Ovary (tissue), 9 donors: ENCODE measurements around the gene HABP4. TPM values are rescaled to one million over a fixed set of nuclear protein-coding genes. Genes with fewer than 3 reads are reported as not detected.

Source experiments
- DNase-seq, 5 donors: peaks; one replicate each; pipeline ENCODE4 v3.0.0-alpha.2; 2019 to 2020
- H3K27ac ChIP-seq, 2 donors: fragments of 200-600 bp; one replicate each; pipeline versions ENCODE4 v1.5.1 to v1.8.0; 2019 to 2022
- H3K27me3 ChIP-seq: fragments of 200-600 bp; one replicate; pipeline ENCODE4 v1.8.0; 2022
- H3K36me3 ChIP-seq: fragments of 200-600 bp; sonication (generic); one replicate; pipeline ENCODE4 v1.5.1; 2019
- H3K4me1 ChIP-seq: one replicate; pipeline ENCODE4 v1.8.1; 2013; ENCODE audit warnings: mild to moderate bottlenecking, moderate library complexity; ENCODE audit not compliant: insufficient read depth
- H3K4me3 ChIP-seq: fragments of 200-600 bp; sonication (generic); one replicate; pipeline ENCODE4 v1.5.1; 2017
- H3K9me3 ChIP-seq, 2 donors: fragments of 200-600 bp in 1 of 2; sonication (generic) in 1 of 2; one replicate each; pipeline versions ENCODE4 v1.5.1 to v1.8.1; 2013 to 2019; ENCODE audit warnings: mild to moderate bottlenecking in 1 of 2, moderate library complexity in 1 of 2
- CTCF ChIP-seq, 3 donors: fragments of 450-650 bp in 2 of 3; fragments of 200-600 bp in 1 of 3; IDR thresholded peaks; one replicate each; pipeline versions ENCODE4 v1.5.1 to v1.8.0; 2016 to 2022; ENCODE audit warnings: antibody characterized with exemption in 3 of 3, mild to moderate bottlenecking in 1 of 3
- EP300 ChIP-seq: sonication (generic); formaldehyde crosslinking; IDR thresholded peaks from one replicate; pipeline ENCODE4 v1.6.1; 2017; ENCODE audit warnings: antibody characterized with exemption
- POLR2A ChIP-seq: fragments of 450-650 bp; IDR thresholded peaks from one replicate; pipeline ENCODE4 v1.6.1; 2017; ENCODE audit warnings: antibody characterized with exemption, mild to moderate bottlenecking, moderate library complexity
- WGBS, 3 donors: extraction: QIAGEN DNeasy Blood & Tissue Kit in 1 of 3; methylation state at CpG; one replicate each; pipeline versions ENCODE4 v1.1.5 to v1.1.7; 2013 to 2017; 5-methylcytosine and 5-hydroxymethylcytosine counted together
- intact Hi-C, 4 donors: fragments of 100-400 bp; cut with DNase I; formaldehyde crosslinking; loops; one replicate each; pipeline versions ENCODE4 v1.11.0 to v1.15.1; 2022 to 2023
- polyA plus RNA-seq, 2 donors: library from polyadenylated mRNA; stranded (reverse); fragments of 200-250 nt in 1 of 2; fragments of 350-450 nt in 1 of 2; fragmentation: Illumina TruSeq in 1 of 2; extraction: RNeasy Lipid Tissue Mini Kit (QIAGEN cat#74804) in 1 of 2; gene quantifications; one replicate each; pipeline ENCODE4 v1.2.3, GENCODE V29; 2013 to 2014
- total RNA-seq, 7 donors: library from RNA; depleted of rRNA in 2 of 7; stranded (reverse); fragments of >200 nt in 2 of 7; fragmentation: NEBNext Ultra II Directional in 3 of 7; extraction: Animal tissue kit (Norgen Biotek cat#: 25700) in 3 of 7; gene quantifications; one replicate each; pipeline versions ENCODE4 v1.1.0 to v1.2.4, GENCODE V29; 2016 to 2023
- donor health status: DM: no; HTN: no; CAD: no; lungs with moderate emphysema.
- donor health status: DM: no; HTN: no; CAD: no.
- donor health status: Bipolar disorder and iron deficiency.
- donor health status: DM: yes; HTN: yes; CAD: no.
- donor health status: DM: no; HTN: no; CAD: no.
- donor health status: DM: yes; HTN: yes; CAD: no.

Gene HABP4
- total and polyA plus RNA-seq, 9 donors: 10.3 to 23.4 (median 19.2) TPM

- Histone ChIP-seq H3K4me3 (no peak overlapping the region), H3K36me3 (no peaks in the 10 kb centered on the region), H3K27me3 (no peaks in the 10 kb centered on the region), H3K4me1 (peaks cover 4% of the 10 kb centered on the region), H3K9me3 (no peaks in the 10 kb centered on the region), H3K27ac (no peak overlapping the region)
- TF ChIP-seq POLR2A: no peak
- TF ChIP-seq CTCF (IDR thresholded peaks at IDR 0.05): no peak
- TF ChIP-seq EP300: no peak
- no peak for DNase-seq
- WGBS, 3 donors: 90 to 94% (median 92%) methylated on average over 4 of the region's 4 CpGs
- intact Hi-C loops: no loop called here
These were observed 34.6 kb downstream of the HABP4 start for GRCh38 chr9:96484521-96484931.

DNA sequence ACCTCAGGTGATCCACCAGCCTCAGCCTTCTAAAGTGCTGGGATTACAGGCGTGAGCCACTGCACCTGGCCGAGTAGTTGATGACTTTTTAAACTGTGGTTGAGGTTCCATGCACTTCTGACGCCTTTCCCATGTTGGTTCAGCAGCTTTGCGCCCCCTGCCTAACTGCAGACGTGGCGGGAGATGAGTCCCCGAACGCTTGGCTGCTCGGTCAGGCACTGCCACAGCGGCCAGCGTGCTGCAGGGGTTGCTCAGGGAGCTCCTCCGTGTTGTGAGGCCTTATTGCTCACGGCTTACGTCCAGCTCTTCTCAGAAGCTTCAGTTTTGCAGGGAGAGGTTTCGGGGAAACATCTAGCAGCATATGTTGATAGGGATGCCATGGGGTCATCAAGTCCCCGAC, 35.3 kb downstream of the HABP4 start:
- Histone ChIP-seq H3K27ac (no peak overlapping the region), H3K36me3 (no peaks in the 10 kb centered on the region), H3K9me3 (no peaks in the 10 kb centered on the region), H3K4me1 (peaks cover 4% of the 10 kb centered on the region), H3K27me3 (no peaks in the 10 kb centered on the region), H3K4me3 (no peak overlapping the region)
- WGBS, 3 donors: 96 to 97% (median 97%) methylated on average over 16 of the region's 16 CpGs
- TF ChIP-seq CTCF (IDR thresholded peaks at IDR 0.05) (no peak), POLR2A (no peak), EP300 (no peak)
- DNase-seq: no peak
- intact Hi-C loops: no loop called here

DNA sequence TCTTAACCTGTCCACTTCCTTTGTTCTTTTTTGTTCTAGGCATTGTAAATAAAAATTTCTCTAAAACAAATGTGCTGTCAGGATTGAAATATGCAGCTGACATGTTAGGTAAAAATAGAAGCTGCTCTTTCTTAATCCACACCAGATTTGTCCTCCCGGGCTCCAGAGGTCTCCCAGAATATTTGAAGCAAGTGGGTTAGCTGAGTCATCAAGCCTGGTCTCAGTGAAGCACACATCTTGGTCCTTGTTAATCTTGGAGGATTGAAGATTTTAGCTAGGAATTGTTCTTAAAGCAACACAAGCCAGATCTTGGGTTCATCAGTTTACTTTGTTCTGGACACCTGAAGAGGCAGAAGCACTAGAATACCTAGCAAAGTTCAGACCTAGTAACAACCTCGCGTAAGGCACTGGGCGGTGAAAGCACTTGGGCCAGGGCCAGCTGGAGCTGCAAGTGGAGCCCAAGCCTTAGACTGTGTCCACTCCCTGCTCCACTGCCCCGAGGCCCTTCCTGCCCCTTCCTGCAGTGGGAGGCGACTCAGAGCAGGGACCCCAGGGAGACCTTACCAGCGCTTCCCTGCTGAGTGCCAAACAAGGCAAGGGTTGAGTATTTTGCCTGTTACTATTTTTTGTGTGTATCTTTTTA, 36.5 kb downstream of the HABP4 start:
- Histone ChIP-seq H3K4me1 (peaks cover 4% of the 10 kb centered on the region), H3K36me3 (no peaks in the 10 kb centered on the region), H3K27me3 (no peaks in the 10 kb centered on the region), H3K9me3 (no peaks in the 10 kb centered on the region), H3K27ac (peak overlapping the region in 1 of 2 donors; percentile 28), H3K4me3 (no peak overlapping the region)
- DNase-seq: peak; percentile 36 to 71 (median 61)
- intact Hi-C loops: no loop called here
- WGBS, 3 donors: 16 to 29% (median 20%) methylated on average over 7 of the region's 7 CpGs
- TF ChIP-seq EP300 (no peak), POLR2A (no peak), CTCF (IDR thresholded peaks at IDR 0.05) (no peak)

DNA sequence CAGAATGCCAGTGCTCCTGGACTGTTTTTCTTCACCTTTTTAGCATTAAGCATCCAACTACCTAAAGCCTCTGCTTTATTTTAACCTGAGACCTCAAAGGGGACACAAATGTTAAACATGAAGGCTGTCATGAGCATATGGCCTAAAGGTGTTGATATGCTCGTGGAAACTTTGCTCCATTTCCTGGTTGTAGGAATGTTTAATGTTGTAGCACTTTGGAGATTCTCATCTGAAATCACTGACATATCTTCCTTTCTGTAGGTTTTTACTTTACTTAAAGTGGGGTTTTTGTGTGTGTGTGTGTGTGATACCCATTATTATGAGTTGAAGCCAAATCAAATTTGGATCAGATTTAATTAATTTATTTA, 37.0 kb downstream of the HABP4 start:
- no peak overlapping the region for H3K4me3 ChIP-seq

DNA sequence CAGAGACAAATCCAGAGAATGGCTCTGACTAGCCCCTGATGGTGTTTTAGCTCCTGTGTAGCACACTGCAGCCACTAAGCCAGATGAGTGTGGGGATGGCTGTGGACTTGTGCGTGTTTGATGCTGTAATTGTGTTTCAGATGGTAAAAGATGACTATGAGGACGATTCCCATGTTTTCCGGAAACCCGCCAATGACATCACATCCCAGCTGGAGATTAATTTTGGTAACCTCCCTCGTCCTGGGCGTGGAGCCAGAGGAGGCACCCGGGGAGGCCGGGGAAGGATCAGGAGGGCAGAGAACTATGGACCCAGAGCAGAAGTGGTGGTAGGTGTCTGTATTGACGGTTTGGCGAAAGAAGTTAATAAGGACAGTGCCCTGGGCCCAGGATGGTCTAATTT, 38.0 kb downstream of the HABP4 start:
- H3K4me1 ChIP-seq: peaks cover 4% of the 10 kb centered on the region
- peak overlapping the region in 1 of 2 donors; percentile 21 for H3K27ac ChIP-seq
- no peaks in the 10 kb centered on the region for H3K9me3 ChIP-seq
- peak in 2 of 5 donors; percentile 43 to 53 for DNase-seq
- no peaks in the 10 kb centered on the region for H3K36me3 ChIP-seq
- WGBS, 3 donors: 54 to 60% (median 55%) methylated on average over 10 of the region's 10 CpGs
- H3K4me3 ChIP-seq: no peak overlapping the region
- no peak for TF ChIP-seq CTCF (IDR thresholded peaks at IDR 0.05)
- TF ChIP-seq EP300: no peak
- no peak for TF ChIP-seq POLR2A
- H3K27me3 ChIP-seq: no peaks in the 10 kb centered on the region
- intact Hi-C loops: no loop called here

More for the DNA sequence above, 37.0 kb downstream of the HABP4 start:
- peaks cover 4% of the 10 kb centered on the region for H3K4me1 ChIP-seq
- H3K9me3 ChIP-seq: no peaks in the 10 kb centered on the region
- intact Hi-C loops: no loop called here
- H3K27ac ChIP-seq: peak overlapping the region in 1 of 2 donors; percentile 28
- no peak for DNase-seq
- TF ChIP-seq POLR2A: no peak
- no peak for TF ChIP-seq EP300
- 53 to 63% (median 62%) methylated on average over 1 of the region's 1 CpG for WGBS, 3 donors
- H3K27me3 ChIP-seq: no peaks in the 10 kb centered on the region
- H3K36me3 ChIP-seq: no peaks in the 10 kb centered on the region
